ENCODE results near the gene SBF2.

The SBF2 gene

GRCh38 chr11:9735236-9735635, 558.8 kb downstream of the SBF2 start:
- Histone ChIP-seq H3K36me3 (peaks cover 24% of the 10 kb centered on the region), H3K27ac (no peak overlapping the region), H3K27me3 (no peaks in the 10 kb centered on the region), H3K4me1 (ENCODE audit: control insufficient read depth in 1 of 2, insufficient read depth in 1 of 2, low read depth in 1 of 2, low read length in 1 of 2) (no peaks in the 10 kb centered on the region), H3K4me3 (ENCODE audit: low read depth in 1 of 2, low read length in 1 of 2) (no peak overlapping the region), H3K9me3 (peaks cover 3% of the 10 kb centered on the region)
- no peak for TF ChIP-seq CTCF (IDR thresholded peaks at IDR 0.05)

- Histone ChIP-seq H3K4me1 (ENCODE audit: control insufficient read depth in 1 of 2, insufficient read depth in 1 of 2, low read depth in 1 of 2, low read length in 1 of 2) (no peaks in the 10 kb centered on the region), H3K9me3 (peaks cover 3% of the 10 kb centered on the region), H3K36me3 (peaks cover 31% of the 10 kb centered on the region), H3K27ac (no peak overlapping the region), H3K4me3 (ENCODE audit: low read depth in 1 of 2, low read length in 1 of 2) (no peak overlapping the region), H3K27me3 (no peaks in the 10 kb centered on the region)
- no peak for TF ChIP-seq CTCF (IDR thresholded peaks at IDR 0.05)
Measured at GRCh38 chr11:9733212-9733611, 560.8 kb downstream of the SBF2 start.

GRCh38 chr11:9732453-9732852, 561.6 kb downstream of the SBF2 start:
- H3K4me3 ChIP-seq (ENCODE audit: low read depth in 1 of 2, low read length in 1 of 2) = no peak overlapping the region
- H3K36me3 ChIP-seq = peaks cover 34% of the 10 kb centered on the region
- TF ChIP-seq CTCF (IDR thresholded peaks at IDR 0.05) = no peak
- no peak overlapping the region for H3K27ac ChIP-seq
- no peaks in the 10 kb centered on the region for H3K4me1 ChIP-seq (ENCODE audit: control insufficient read depth in 1 of 2, insufficient read depth in 1 of 2, low read depth in 1 of 2, low read length in 1 of 2)
- no peaks in the 10 kb centered on the region for H3K27me3 ChIP-seq
- H3K9me3 ChIP-seq = peaks cover 3% of the 10 kb centered on the region

- H3K27ac ChIP-seq = no peak overlapping the region
- peaks cover 31% of the 10 kb centered on the region for H3K36me3 ChIP-seq
- no peaks in the 10 kb centered on the region for H3K4me1 ChIP-seq (ENCODE audit: control insufficient read depth in 1 of 2, insufficient read depth in 1 of 2, low read depth in 1 of 2, low read length in 1 of 2)
- H3K4me3 ChIP-seq (ENCODE audit: low read depth in 1 of 2, low read length in 1 of 2) = no peak overlapping the region
- peaks cover 3% of the 10 kb centered on the region for H3K9me3 ChIP-seq
- TF ChIP-seq CTCF (IDR thresholded peaks at IDR 0.05) = no peak
- H3K27me3 ChIP-seq = no peaks in the 10 kb centered on the region
Measured at GRCh38 chr11:9731256-9731655, 562.8 kb downstream of the SBF2 start.
